Measurements from ENCODE around the gene ARHGDIB.

ARHGDIB gene

GRCh38 chr12:14893506-14894250, 67.7 kb downstream of the ARHGDIB start:
- no peak for DNase-seq (ENCODE audit: low spot score)

GRCh38 chr12:14892726-14893505, 68.5 kb downstream of the ARHGDIB start:
- DNase-seq (ENCODE audit: low spot score): no peak

Measured in CD4-positive, alpha-beta T cell treated with Interleukin-2 at 100 ng/mL for 4 hours (primary cell).